WTC11 (cell line): ENCODE data around the gene C3orf70. TPM values are rescaled to one million over a fixed set of nuclear protein-coding genes. Genes with fewer than 3 reads are reported as not detected.

Source experiments
- ATAC-seq: fragments of 200-7000 bp; cut with Tn5 transposase; 2 replicates; pipeline ENCODE4 v1.10.0; 2021; ENCODE audit warnings: mild to moderate bottlenecking, moderate library complexity
- CTCF ChIA-PET: fragments of 300-600 bp; sonication (Branson Sonifier 250); formaldehyde crosslinking; loops from one replicate; lab custom pipeline; 2021; ENCODE audit warnings: antibody characterized with exemption; lab: Charles Lee
- POLR2A ChIA-PET: fragments of 350-600 bp; sonication (Branson Sonifier 250); formaldehyde crosslinking; loops from one replicate; lab custom pipeline; 2021; ENCODE audit warnings: antibody characterized with exemption; lab: Charles Lee
- DNase-seq: peaks from one replicate; pipeline ENCODE4 v3.0.0; 2021; ENCODE audit warnings: low spot score
- H3K27ac Mint-ChIP-seq: 2 replicates; pipeline ENCODE4 v1.8.0; 2021; ENCODE audit warnings: mixed read lengths
- H3K27me3 Mint-ChIP-seq: 2 replicates; pipeline ENCODE4 v1.8.0; 2021; ENCODE audit warnings: low read depth, mild to moderate bottlenecking, moderate library complexity, mixed read lengths
- H3K36me3 Mint-ChIP-seq: 2 replicates; pipeline ENCODE4 v1.8.0; 2021; ENCODE audit warnings: mixed read lengths
- H3K4me1 Mint-ChIP-seq: 2 replicates; pipeline ENCODE4 v1.8.0; 2022; ENCODE audit warnings: mixed read lengths
- H3K4me3 Mint-ChIP-seq: 2 replicates; pipeline ENCODE4 v1.8.0; 2021; ENCODE audit warnings: mild to moderate bottlenecking, moderate library complexity, mixed read lengths
- H3K9me3 Mint-ChIP-seq: 2 replicates; pipeline ENCODE4 v1.8.0; 2021; ENCODE audit warnings: mixed read lengths
- CREB1 ChIP-seq: sonication (generic); formaldehyde crosslinking; IDR thresholded peaks from 2 replicates; pipeline ENCODE4 v1.8.0; 2023; ENCODE audit warnings: mild to moderate bottlenecking, missing genetic modification reagents
- CREM ChIP-seq: sonication (generic); formaldehyde crosslinking; IDR thresholded peaks from 2 replicates; pipeline ENCODE4 v1.8.1; 2022; ENCODE audit warnings: mild to moderate bottlenecking, missing genetic modification reagents, moderate library complexity
- E2F5 ChIP-seq: sonication (generic); formaldehyde crosslinking; IDR thresholded peaks from 2 replicates; pipeline ENCODE4 v1.8.1; 2022; ENCODE audit warnings: mild to moderate bottlenecking, moderate library complexity, missing genetic modification reagents
- GTF2I ChIP-seq: fragments of 250-450 bp; sonication (Bioruptor Pico); conservative IDR thresholded peaks from 2 replicates; pipeline ENCODE4 v1.4.0; 2021; ENCODE audit warnings: mild to moderate bottlenecking
- NR1H2 ChIP-seq: sonication (generic); formaldehyde crosslinking; IDR thresholded peaks from 2 replicates; pipeline ENCODE4 v1.9.0; 2021; ENCODE audit warnings: mild to moderate bottlenecking, moderate library complexity, missing genetic modification reagents
- NR2C2 ChIP-seq: sonication (generic); formaldehyde crosslinking; IDR thresholded peaks from 2 replicates; pipeline ENCODE4 v1.8.0; 2022; ENCODE audit warnings: mild to moderate bottlenecking, missing genetic modification reagents
- PRDM15 ChIP-seq: sonication (generic); formaldehyde crosslinking; IDR thresholded peaks from 2 replicates; pipeline ENCODE4 v1.8.0; 2022; ENCODE audit warnings: missing genetic modification reagents
- SP1 ChIP-seq: sonication (generic); formaldehyde crosslinking; conservative IDR thresholded peaks from 2 replicates; pipeline ENCODE4 v1.8.1; 2022; ENCODE audit warnings: missing genetic modification reagents
- STAT6 ChIP-seq: sonication (generic); formaldehyde crosslinking; conservative IDR thresholded peaks from 2 replicates; pipeline ENCODE4 v1.8.1; 2023; ENCODE audit warnings: mild to moderate bottlenecking, low read depth, missing genetic modification reagents, moderate library complexity
- ZNF281 ChIP-seq: sonication (generic); formaldehyde crosslinking; IDR thresholded peaks from 2 replicates; pipeline ENCODE4 v1.8.0; 2023; ENCODE audit warnings: mild to moderate bottlenecking, missing genetic modification reagents
- ZNF416 ChIP-seq: fragments of 250-450 bp; sonication (Bioruptor Pico); IDR thresholded peaks from 2 replicates; pipeline ENCODE4 v1.9.0; 2021; ENCODE audit warnings: mild to moderate bottlenecking, inconsistent platforms
- ZNF532 ChIP-seq: fragments of 250-450 bp; sonication (Bioruptor Pico); IDR thresholded peaks from 2 replicates; pipeline ENCODE4 v1.9.0; 2021; ENCODE audit warnings: mild to moderate bottlenecking, borderline replicate concordance
- total RNA-seq: library from RNA; stranded (reverse); gene quantifications from 3 replicates; pipeline ENCODE4 v1.2.3, GENCODE V29; 2021

The C3orf70 gene
- total RNA-seq, 1 experiment from 2014 or later: 0.70 TPM

GRCh38 chr3:185082149-185082548 is 70.7 kb downstream of the C3orf70 start (continued):
- TF ChIP-seq STAT6 (CRISPR knock-in tag) (no peak), CREB1 (CRISPR knock-in tag) (no peak), GTF2I (no peak), CREM (CRISPR knock-in tag) (no peak), NR2C2 (CRISPR knock-in tag) (no peak), ZNF416 (no peak), ZNF281 (CRISPR knock-in tag) (no peak)

GRCh38 chr3:185081521-185081920 is 71.3 kb downstream of the C3orf70 start:
- no peaks in the 10 kb centered on the region for H3K27me3 Mint-ChIP-seq
- TF ChIP-seq SP1 (no peak), NR1H2 (CRISPR knock-in tag) (no peak), STAT6 (CRISPR knock-in tag) (no peak), PRDM15 (CRISPR knock-in tag) (no peak), ZNF532 (CRISPR knock-in tag) (no peak), E2F5 (CRISPR knock-in tag) (no peak)
- TF ChIP-seq, all 79 proteins: peak for 0
- POLR2A ChIA-PET: no interaction called here
- Mint-ChIP-seq H3K27ac (no peak overlapping the region), H3K4me1 (peaks cover 15% of the 10 kb centered on the region), H3K4me3 (no peak overlapping the region), H3K36me3 (no peaks in the 10 kb centered on the region), H3K9me3 (no peaks in the 10 kb centered on the region)
- CTCF ChIA-PET: interaction anchor here (1.0 kb wide), 2 partner anchors 95 to 227 kb away, joined by 3 to 5 read pairs; no protein-coding TSS in a partner anchor
- ATAC-seq: no peak
- DNase-seq: no peak
